HEK293 (cell line): ENCODE measurements around the gene PHC3.

Experiments used
- CTCF ChIP-seq: fragments of 450-650 bp; formaldehyde crosslinking; IDR thresholded peaks from 2 replicates; pipeline ENCODE4 v1.5.1; 2016; ENCODE audit warnings: missing biosample characterization, missing genetic modification characterization
- KLF9 ChIP-seq: fragments of 450-650 bp; formaldehyde crosslinking; IDR thresholded peaks from 2 replicates; pipeline ENCODE4 v1.5.1; 2016; ENCODE audit warnings: missing biosample characterization, missing genetic modification characterization, low read depth
- REST ChIP-seq: fragments of 450-650 bp; formaldehyde crosslinking; IDR thresholded peaks from 2 replicates; pipeline ENCODE4 v1.5.1; 2016; ENCODE audit warnings: missing biosample characterization, missing genetic modification characterization
- YY1 ChIP-seq: fragments of 450-650 bp; formaldehyde crosslinking; IDR thresholded peaks from 2 replicates; pipeline ENCODE4 v1.5.1; 2018; ENCODE audit warnings: missing biosample characterization, missing genetic modification characterization
- ZBTB8A ChIP-seq: fragments of 450-650 bp; formaldehyde crosslinking; IDR thresholded peaks from 2 replicates; pipeline ENCODE4 v1.5.1; 2016; ENCODE audit warnings: missing biosample characterization, missing genetic modification characterization
- ZFP3 ChIP-seq: fragments of 450-650 bp; formaldehyde crosslinking; IDR thresholded peaks from 2 replicates; pipeline ENCODE4 v1.5.1; 2016; ENCODE audit warnings: low read depth, missing biosample characterization, missing genetic modification characterization
- ZNF248 ChIP-seq: fragments of 450-650 bp; formaldehyde crosslinking; IDR thresholded peaks from 2 replicates; pipeline ENCODE4 v1.5.1; 2017; ENCODE audit warnings: missing biosample characterization, missing genetic modification characterization
- ZNF416 ChIP-seq: fragments of 450-650 bp; formaldehyde crosslinking; IDR thresholded peaks from 2 replicates; pipeline ENCODE4 v1.5.1; 2016; ENCODE audit warnings: missing biosample characterization, missing genetic modification characterization
- ZNF777 ChIP-seq: fragments of 450-650 bp; formaldehyde crosslinking; IDR thresholded peaks from 2 replicates; pipeline ENCODE4 v1.5.1; 2017; ENCODE audit warnings: missing biosample characterization, missing genetic modification characterization, borderline replicate concordance
- ZSCAN23 ChIP-seq: fragments of 450-650 bp; formaldehyde crosslinking; IDR thresholded peaks from 2 replicates; pipeline ENCODE4 v1.5.1; 2016; ENCODE audit warnings: missing biosample characterization, missing genetic modification characterization
- TF ChIP-seq, protein P1 (sequence below): fragments of 450-650 bp; formaldehyde crosslinking; optimal IDR thresholded peaks from 2 replicates; pipeline ENCODE3; 2016; ENCODE audit warnings: missing biosample characterization, mild to moderate bottlenecking, missing genetic modification characterization

- TF ChIP-seq CTCF (tag by site-specific recombination) = no peak
- TF ChIP-seq KLF9 = no peak
- TF ChIP-seq ZNF248 = no peak
- no peak for TF ChIP-seq YY1 (tag by site-specific recombination)
- TF ChIP-seq ZSCAN23 (tag by site-specific recombination) = no peak
- no peak for TF ChIP-seq ZNF416 (tag by site-specific recombination)
- TF ChIP-seq ZNF777 (tag by site-specific recombination) = no peak
- no peak for TF ChIP-seq ZFP3 (tag by site-specific recombination)
- TF ChIP-seq ZBTB8A = no peak
- TF ChIP-seq, protein P1, sequence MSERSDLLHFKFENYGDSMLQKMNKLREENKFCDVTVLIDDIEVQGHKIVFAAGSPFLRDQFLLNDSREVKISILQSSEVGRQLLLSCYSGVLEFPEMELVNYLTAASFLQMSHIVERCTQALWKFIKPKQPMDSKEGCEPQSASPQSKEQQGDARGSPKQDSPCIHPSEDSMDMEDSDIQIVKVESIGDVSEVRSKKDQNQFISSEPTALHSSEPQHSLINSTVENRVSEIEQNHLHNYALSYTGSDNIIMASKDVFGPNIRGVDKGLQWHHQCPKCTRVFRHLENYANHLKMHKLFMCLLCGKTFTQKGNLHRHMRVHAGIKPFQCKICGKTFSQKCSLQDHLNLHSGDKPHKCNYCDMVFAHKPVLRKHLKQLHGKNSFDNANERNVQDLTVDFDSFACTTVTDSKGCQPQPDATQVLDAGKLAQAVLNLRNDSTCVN (tag by site-specific recombination) = no peak
- no peak for TF ChIP-seq REST (tag by site-specific recombination)
Observed at GRCh38 chr3:170102431-170102830, 79.1 kb downstream of the PHC3 start.
